ENCODE results near the gene SH3RF3. TPM values are rescaled to one million over a fixed set of nuclear protein-coding genes. Genes with fewer than 3 reads are reported as not detected.

Gene SH3RF3
- total RNA-seq, 1 experiment from 2014 or later = 21.7 TPM

DNA sequence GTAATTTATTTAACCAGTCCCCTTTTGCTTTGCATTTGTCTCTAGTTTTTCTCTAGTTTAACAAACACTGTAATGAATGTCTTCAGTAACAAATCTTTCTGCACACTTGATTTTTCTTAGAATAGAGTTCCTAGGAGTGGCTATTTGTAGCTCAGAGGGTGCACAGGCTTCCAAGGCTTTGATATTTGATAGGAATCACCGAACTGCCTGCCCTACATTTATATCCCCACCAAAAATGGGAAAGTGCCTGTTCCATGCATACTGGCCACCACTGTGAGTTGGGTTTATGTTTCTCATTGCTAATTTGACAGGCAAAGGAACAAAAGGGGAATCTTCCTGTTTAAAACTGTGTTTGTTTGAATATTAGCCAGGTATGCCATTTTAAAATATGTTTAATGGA is 238.7 kb downstream of the SH3RF3 start:
- POLR2A ChIA-PET = no interaction called here
- peaks cover 17% of the 10 kb centered on the region for H3K4me1 Mint-ChIP-seq (ENCODE audit: insufficient read depth, unreplicated experiment)
- intact Hi-C loops (cut with micrococcal nuclease) = no loop called here
- H3K4me3 Mint-ChIP-seq (ENCODE audit: unreplicated experiment) = no peak overlapping the region
- H3K9me3 Mint-ChIP-seq (ENCODE audit: unreplicated experiment) = no peaks in the 10 kb centered on the region
- no peaks in the 10 kb centered on the region for H3K27me3 Mint-ChIP-seq (ENCODE audit: insufficient read depth, unreplicated experiment)
- TF ChIP-seq, protein P1, sequence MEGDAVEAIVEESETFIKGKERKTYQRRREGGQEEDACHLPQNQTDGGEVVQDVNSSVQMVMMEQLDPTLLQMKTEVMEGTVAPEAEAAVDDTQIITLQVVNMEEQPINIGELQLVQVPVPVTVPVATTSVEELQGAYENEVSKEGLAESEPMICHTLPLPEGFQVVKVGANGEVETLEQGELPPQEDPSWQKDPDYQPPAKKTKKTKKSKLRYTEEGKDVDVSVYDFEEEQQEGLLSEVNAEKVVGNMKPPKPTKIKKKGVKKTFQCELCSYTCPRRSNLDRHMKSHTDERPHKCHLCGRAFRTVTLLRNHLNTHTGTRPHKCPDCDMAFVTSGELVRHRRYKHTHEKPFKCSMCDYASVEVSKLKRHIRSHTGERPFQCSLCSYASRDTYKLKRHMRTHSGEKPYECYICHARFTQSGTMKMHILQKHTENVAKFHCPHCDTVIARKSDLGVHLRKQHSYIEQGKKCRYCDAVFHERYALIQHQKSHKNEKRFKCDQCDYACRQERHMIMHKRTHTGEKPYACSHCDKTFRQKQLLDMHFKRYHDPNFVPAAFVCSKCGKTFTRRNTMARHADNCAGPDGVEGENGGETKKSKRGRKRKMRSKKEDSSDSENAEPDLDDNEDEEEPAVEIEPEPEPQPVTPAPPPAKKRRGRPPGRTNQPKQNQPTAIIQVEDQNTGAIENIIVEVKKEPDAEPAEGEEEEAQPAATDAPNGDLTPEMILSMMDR (IDR thresholded peaks at IDR 0.05; ENCODE audit: unreplicated experiment) = no peak
- H3K27ac Mint-ChIP-seq (ENCODE audit: low read depth, unreplicated experiment) = no peak overlapping the region
- H3K36me3 Mint-ChIP-seq (ENCODE audit: insufficient read depth, unreplicated experiment) = peaks cover 12% of the 10 kb centered on the region
- no peak for DNase-seq (ENCODE audit: unreplicated experiment)
- CTCF ChIA-PET = no interaction called here
- no TSS peak for BruUV-seq (replicated peaks)

DNA sequence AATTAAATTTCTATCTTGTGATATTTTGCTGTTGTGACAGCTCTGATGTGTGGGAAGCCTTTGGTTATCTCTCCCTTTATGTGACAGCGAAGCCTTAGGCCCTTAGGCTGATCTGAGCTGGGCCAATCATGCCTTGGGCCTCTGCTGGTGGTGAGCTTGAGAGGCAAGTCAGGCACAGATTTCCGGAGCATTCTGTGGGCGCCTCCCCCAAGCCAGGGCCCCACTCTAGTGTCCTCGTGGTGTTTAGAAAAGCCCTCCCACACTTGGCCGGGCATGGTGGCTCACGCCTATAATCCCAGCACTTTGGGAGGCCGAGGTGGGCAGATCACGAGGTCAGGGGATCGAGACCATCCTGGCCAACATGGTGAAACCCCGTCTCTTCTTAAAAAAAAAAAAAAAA is 239.8 kb downstream of the SH3RF3 start:
- Mint-ChIP-seq H3K36me3 (ENCODE audit: insufficient read depth, unreplicated experiment) (peaks cover 18% of the 10 kb centered on the region), H3K4me3 (ENCODE audit: unreplicated experiment) (no peak overlapping the region), H3K27me3 (ENCODE audit: insufficient read depth, unreplicated experiment) (no peaks in the 10 kb centered on the region), H3K4me1 (ENCODE audit: insufficient read depth, unreplicated experiment) (peaks cover 8% of the 10 kb centered on the region), H3K27ac (ENCODE audit: low read depth, unreplicated experiment) (no peak overlapping the region), H3K9me3 (ENCODE audit: unreplicated experiment) (no peaks in the 10 kb centered on the region)
- no TSS peak for BruUV-seq (replicated peaks)
- no peak for DNase-seq (ENCODE audit: unreplicated experiment)
- intact Hi-C loops (cut with micrococcal nuclease) = no loop called here
- CTCF ChIA-PET = interaction anchor here (1.0 kb wide), 1 partner anchor 19 kb away, joined by 3 read pairs; no protein-coding TSS in a partner anchor
- POLR2A ChIA-PET = no interaction called here
- TF ChIP-seq, protein P1 (IDR thresholded peaks at IDR 0.05; ENCODE audit: unreplicated experiment) = no peak

DNA sequence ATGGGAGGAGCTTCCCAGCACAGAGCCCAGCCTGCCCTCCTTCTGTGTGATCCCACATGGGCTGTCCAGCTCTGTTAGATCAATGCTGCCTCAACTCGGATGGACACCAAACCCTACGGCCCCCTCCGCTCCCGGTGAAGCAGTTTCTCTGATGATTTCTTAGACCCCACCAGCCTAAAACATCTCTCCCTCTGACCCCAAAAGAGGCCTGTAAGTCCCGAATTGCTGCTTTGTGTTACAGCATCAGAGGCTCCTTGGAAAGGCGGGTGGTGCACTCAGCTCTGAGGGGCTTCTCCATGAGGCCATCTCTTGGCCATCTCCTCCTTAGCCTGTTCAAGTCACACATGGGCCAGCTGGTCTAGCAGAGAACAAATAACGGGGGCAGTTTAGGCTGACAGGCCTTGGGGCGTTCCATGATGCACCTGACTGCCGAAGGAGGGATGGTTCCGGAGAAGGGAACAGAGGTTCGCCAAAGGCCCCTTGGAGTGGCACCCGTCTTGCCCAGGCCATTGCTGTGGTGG is 240.7 kb downstream of the SH3RF3 start:
- POLR2A ChIA-PET = no interaction called here
- H3K27me3 Mint-ChIP-seq (ENCODE audit: insufficient read depth, unreplicated experiment) = no peaks in the 10 kb centered on the region
- H3K9me3 Mint-ChIP-seq (ENCODE audit: unreplicated experiment) = no peaks in the 10 kb centered on the region
- intact Hi-C loops (cut with micrococcal nuclease) = no loop called here
- H3K27ac Mint-ChIP-seq (ENCODE audit: low read depth, unreplicated experiment) = no peak overlapping the region
- TF ChIP-seq, protein P1 (IDR thresholded peaks at IDR 0.05; ENCODE audit: unreplicated experiment) = no peak
- CTCF ChIA-PET = interaction anchor here (1.0 kb wide), 1 partner anchor 18 kb away, joined by 3 read pairs; no protein-coding TSS in a partner anchor
- no peak overlapping the region for H3K4me3 Mint-ChIP-seq (ENCODE audit: unreplicated experiment)
- no TSS peak for BruUV-seq (replicated peaks)
- peaks cover 27% of the 10 kb centered on the region for H3K36me3 Mint-ChIP-seq (ENCODE audit: insufficient read depth, unreplicated experiment)
- no peaks in the 10 kb centered on the region for H3K4me1 Mint-ChIP-seq (ENCODE audit: insufficient read depth, unreplicated experiment)
- no peak for DNase-seq (ENCODE audit: unreplicated experiment)

DNA sequence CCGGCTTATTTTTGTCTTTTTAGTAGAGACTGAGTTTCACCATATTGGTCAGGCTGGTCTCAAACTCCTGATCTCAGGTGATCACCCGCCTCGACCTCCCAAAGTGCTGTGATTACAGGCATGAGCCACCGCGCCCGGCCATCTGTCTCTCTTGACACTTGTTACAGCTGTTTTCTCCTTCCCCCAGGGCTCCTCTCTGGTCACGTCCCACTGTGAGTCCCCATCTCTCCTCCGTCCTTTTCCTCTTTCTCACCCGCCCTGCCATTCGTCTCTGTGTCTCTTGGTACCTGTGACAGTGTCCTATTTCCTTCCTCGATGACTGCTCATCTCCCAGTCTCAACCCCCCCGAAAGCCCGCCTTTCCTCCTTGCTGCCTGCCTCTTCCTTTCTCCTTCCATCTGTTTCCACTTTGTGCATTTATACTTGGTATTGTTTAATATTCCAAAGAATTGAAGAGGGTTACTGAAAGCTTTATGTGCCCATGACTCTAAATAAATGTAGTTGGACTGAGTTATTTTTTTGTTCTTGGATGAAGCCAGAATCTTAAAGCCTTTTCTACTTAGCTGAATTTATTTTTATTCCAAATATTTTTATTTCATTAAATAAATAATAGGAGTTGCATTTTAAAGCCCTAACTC is 241.5 kb downstream of the SH3RF3 start:
- Mint-ChIP-seq H3K9me3 (ENCODE audit: unreplicated experiment) (no peaks in the 10 kb centered on the region), H3K27me3 (ENCODE audit: insufficient read depth, unreplicated experiment) (no peaks in the 10 kb centered on the region), H3K4me1 (ENCODE audit: insufficient read depth, unreplicated experiment) (no peaks in the 10 kb centered on the region), H3K36me3 (ENCODE audit: insufficient read depth, unreplicated experiment) (peaks cover 27% of the 10 kb centered on the region), H3K4me3 (ENCODE audit: unreplicated experiment) (no peak overlapping the region), H3K27ac (ENCODE audit: low read depth, unreplicated experiment) (no peak overlapping the region)
- ChIA-PET POLR2A (no interaction called here), CTCF (no interaction called here)
- TF ChIP-seq, protein P1 (IDR thresholded peaks at IDR 0.05; ENCODE audit: unreplicated experiment) = no peak
- no peak for DNase-seq (ENCODE audit: unreplicated experiment)
- intact Hi-C loops (cut with micrococcal nuclease) = no loop called here
- no TSS peak for BruUV-seq (replicated peaks)
